Measurements from ENCODE around the gene TLR6. TPM values are rescaled to one million over a fixed set of nuclear protein-coding genes. Genes with fewer than 3 reads are reported as not detected.

TLR6 gene
- total and polyA plus RNA-seq, 7 experiments from 2014 or later: 1.00 to 8.8 (median 1.9) TPM; not detected in 2

GRCh38 chr4:38855466-38855865 lies 1.2 kb downstream of the TLR6 start:
- Histone ChIP-seq H3K27me3 (ENCODE audit: control insufficient read depth in 2 of 2, insufficient read depth in 2 of 2, low read length in 2 of 2) (no peaks in the 10 kb centered on the region), H3K4me1 (ENCODE audit: control insufficient read depth in 2 of 2, insufficient read depth in 2 of 2, low read length in 2 of 2) (peaks cover 0 to 26% of the 10 kb centered on the region in 2 donors), H3K9me3 (ENCODE audit: control insufficient read depth in 2 of 3, low read length in 3 of 3) (no peaks in the 10 kb centered on the region), H3K36me3 (ENCODE audit: control insufficient read depth in 2 of 3, insufficient read depth in 3 of 3, low read length in 3 of 3) (no peaks in the 10 kb centered on the region), H3K4me3 (ENCODE audit: low read length) (no peak overlapping the region), H3K27ac (ENCODE audit: low read depth, low read length) (no peak overlapping the region)
- intact Hi-C loops (cut with micrococcal nuclease): loop anchor here (5.0 to 10.0 kb wide), 3 partner anchors 187 to 1171 kb away; partner anchors contain the start of gene RELL1 (in 1 of the 2)
- Mint-ChIP-seq H3K27ac (peak overlapping the region; percentile 76 to 93 (median 88)), H3K4me3 (peak overlapping the region in 6 of 10 donors; percentile 42 to 81 (median 72)), H3K36me3 (peaks cover 0 to 21% (median 0%) of the 10 kb centered on the region in 5 donors), H3K9me3 (peaks cover 0 to 11% (median 3%) of the 10 kb centered on the region in 11 donors), H3K27me3 (peaks cover 0 to under 1% (median 0%) of the 10 kb centered on the region in 5 donors), H3K4me1 (peaks cover 22 to 40% (median 37%) of the 10 kb centered on the region in 7 donors)
- CTCF ChIA-PET: interaction anchor here (0.6 to 2.8 kb wide), 5 partner anchors 51 to 280 kb away, joined by 3 to 22 read pairs (median 6); partner anchors contain the start of genes TLR1 and TLR10
- ATAC-seq (no peak), DNase-seq (no peak)
- POLR2A ChIA-PET: interaction anchor here (0.7 to 1.7 kb wide), 5 partner anchors 24 to 680 kb away, joined by 3 to 6 read pairs (median 4); partner anchors contain the start of gene TLR1

GRCh38 chr4:38846015-38846414 lies 10.6 kb downstream of the TLR6 start:
- Mint-ChIP-seq H3K36me3 (peaks cover 10 to 48% (median 10%) of the 10 kb centered on the region in 5 donors), H3K4me3 (no peak overlapping the region), H3K27me3 (peaks cover 0 to 8% (median 0%) of the 10 kb centered on the region in 5 donors), H3K9me3 (peaks cover 6 to 51% (median 15%) of the 10 kb centered on the region in 11 donors), H3K27ac (peak overlapping the region in 1 of 9 donors; percentile 25), H3K4me1 (peaks cover 0 to 2% (median 0%) of the 10 kb centered on the region in 7 donors)
- intact Hi-C loops (cut with micrococcal nuclease): loop anchor here in 1 of 2 donors (5.0 kb wide), 1 partner anchor 544 kb away; no protein-coding TSS in a partner anchor
- no peak overlapping the region for H3K4me3 ChIP-seq (ENCODE audit: low read length)
- DNase-seq: no peak
- no peaks in the 10 kb centered on the region for H3K9me3 ChIP-seq (ENCODE audit: control insufficient read depth in 2 of 3, low read length in 3 of 3)
- ChIA-PET CTCF (no interaction called here), POLR2A (no interaction called here)
- H3K4me1 ChIP-seq (ENCODE audit: control insufficient read depth in 2 of 2, insufficient read depth in 2 of 2, low read length in 2 of 2): no peaks in the 10 kb centered on the region
- H3K36me3 ChIP-seq (ENCODE audit: control insufficient read depth in 2 of 3, insufficient read depth in 3 of 3, low read length in 3 of 3): no peaks in the 10 kb centered on the region
- ATAC-seq: no peak
- H3K27me3 ChIP-seq (ENCODE audit: control insufficient read depth in 2 of 2, insufficient read depth in 2 of 2, low read length in 2 of 2): no peaks in the 10 kb centered on the region
- H3K27ac ChIP-seq (ENCODE audit: low read depth, low read length): no peak overlapping the region

GRCh38 chr4:38842994-38843393 lies 13.6 kb downstream of the TLR6 start:
- Histone ChIP-seq H3K27ac (ENCODE audit: low read depth, low read length) (no peak overlapping the region), H3K9me3 (ENCODE audit: control insufficient read depth in 2 of 3, low read length in 3 of 3) (no peaks in the 10 kb centered on the region), H3K4me1 (ENCODE audit: control insufficient read depth in 2 of 2, insufficient read depth in 2 of 2, low read length in 2 of 2) (peaks cover 7 to 8% of the 10 kb centered on the region in 2 donors), H3K4me3 (ENCODE audit: low read length) (no peak overlapping the region), H3K27me3 (ENCODE audit: control insufficient read depth in 2 of 2, insufficient read depth in 2 of 2, low read length in 2 of 2) (no peaks in the 10 kb centered on the region), H3K36me3 (ENCODE audit: control insufficient read depth in 2 of 3, insufficient read depth in 3 of 3, low read length in 3 of 3) (no peaks in the 10 kb centered on the region)
- ChIA-PET POLR2A (no interaction called here), CTCF (no interaction called here)
- Mint-ChIP-seq H3K4me1 (peaks cover 7 to 14% (median 9%) of the 10 kb centered on the region in 7 donors), H3K27ac (peak overlapping the region in 1 of 9 donors; percentile 22), H3K36me3 (peaks cover 0 to 24% (median 5%) of the 10 kb centered on the region in 5 donors), H3K4me3 (no peak overlapping the region), H3K9me3 (peaks cover 0 to 23% (median 2%) of the 10 kb centered on the region in 11 donors), H3K27me3 (no peaks in the 10 kb centered on the region)
- intact Hi-C loops (cut with micrococcal nuclease): no loop called here
- ATAC-seq: no peak
- no peak for DNase-seq

- peaks cover 7 to 16% of the 10 kb centered on the region in 2 donors for H3K4me1 ChIP-seq (ENCODE audit: control insufficient read depth in 2 of 2, insufficient read depth in 2 of 2, low read length in 2 of 2)
- Mint-ChIP-seq H3K27ac (peak overlapping the region in 8 of 9 donors; percentile 1 to 39 (median 18)), H3K36me3 (peaks cover 6 to 39% (median 10%) of the 10 kb centered on the region in 5 donors), H3K27me3 (no peaks in the 10 kb centered on the region), H3K9me3 (peaks cover 7 to 40% (median 19%) of the 10 kb centered on the region in 11 donors), H3K4me1 (peaks cover 16 to 25% (median 21%) of the 10 kb centered on the region in 7 donors), H3K4me3 (peak overlapping the region in 9 of 10 donors; percentile 0 to 64 (median 36))
- H3K36me3 ChIP-seq (ENCODE audit: control insufficient read depth in 2 of 3, insufficient read depth in 3 of 3, low read length in 3 of 3): no peaks in the 10 kb centered on the region
- ChIA-PET POLR2A (no interaction called here), CTCF (no interaction called here)
- no peak overlapping the region for H3K27ac ChIP-seq (ENCODE audit: low read depth, low read length)
- no peaks in the 10 kb centered on the region for H3K27me3 ChIP-seq (ENCODE audit: control insufficient read depth in 2 of 2, insufficient read depth in 2 of 2, low read length in 2 of 2)
- intact Hi-C loops (cut with micrococcal nuclease): loop anchor here in 1 of 2 donors (1.0 kb wide), 2 partner anchors 18 to 34 kb away; partner anchors contain the start of genes TLR1 and TLR6
- DNase-seq: peak in 7 of 9 donors; percentile 23 to 56 (median 43)
- no peak overlapping the region for H3K4me3 ChIP-seq (ENCODE audit: low read length)
- ATAC-seq: peak; percentile 72
- H3K9me3 ChIP-seq (ENCODE audit: control insufficient read depth in 2 of 3, low read length in 3 of 3): peaks cover 0 to 9% (median 0%) of the 10 kb centered on the region in 3 experiments
Observed at GRCh38 chr4:38837849-38838248, 18.8 kb downstream of the TLR6 start.

DNA sequence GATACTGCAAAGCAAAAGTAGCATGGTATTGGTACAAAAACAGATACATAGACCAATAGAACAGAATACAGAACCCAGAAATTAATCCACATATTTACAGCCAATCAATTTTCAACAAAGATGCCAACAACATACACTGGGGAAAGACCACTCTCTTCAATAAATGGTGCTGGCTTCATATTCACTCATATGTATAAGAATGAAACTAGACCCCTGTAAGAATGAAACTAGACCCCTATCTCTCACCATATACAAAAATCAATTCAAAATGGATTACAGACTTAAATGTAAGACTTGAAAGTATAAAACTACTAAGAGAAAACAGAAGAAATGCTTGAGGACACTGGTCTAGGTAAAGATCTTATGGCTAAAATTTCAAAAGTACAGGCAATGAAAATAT lies 19.3 kb downstream of the TLR6 start:
- peaks cover 7 to 40% (median 19%) of the 10 kb centered on the region in 11 donors for H3K9me3 Mint-ChIP-seq
- Histone ChIP-seq H3K4me1 (ENCODE audit: control insufficient read depth in 2 of 2, insufficient read depth in 2 of 2, low read length in 2 of 2) (peaks cover 7 to 16% of the 10 kb centered on the region in 2 donors), H3K27me3 (ENCODE audit: control insufficient read depth in 2 of 2, insufficient read depth in 2 of 2, low read length in 2 of 2) (no peaks in the 10 kb centered on the region), H3K9me3 (ENCODE audit: control insufficient read depth in 2 of 3, low read length in 3 of 3) (peaks cover 0 to 9% (median 0%) of the 10 kb centered on the region in 3 experiments), H3K27ac (ENCODE audit: low read depth, low read length) (no peak overlapping the region), H3K4me3 (ENCODE audit: low read length) (no peak overlapping the region), H3K36me3 (ENCODE audit: control insufficient read depth in 2 of 3, insufficient read depth in 3 of 3, low read length in 3 of 3) (no peaks in the 10 kb centered on the region)
- ChIA-PET POLR2A (no interaction called here), CTCF (no interaction called here)
- DNase-seq: no peak
- peak overlapping the region in 5 of 9 donors; percentile 1 to 28 (median 17) for H3K27ac Mint-ChIP-seq
- peaks cover 17 to 25% (median 21%) of the 10 kb centered on the region in 7 donors for H3K4me1 Mint-ChIP-seq
- peak overlapping the region in 8 of 10 donors; percentile 0 to 64 (median 39) for H3K4me3 Mint-ChIP-seq
- peaks cover 6 to 39% (median 10%) of the 10 kb centered on the region in 5 donors for H3K36me3 Mint-ChIP-seq
- H3K27me3 Mint-ChIP-seq: no peaks in the 10 kb centered on the region
- no peak for ATAC-seq
- intact Hi-C loops (cut with micrococcal nuclease): loop anchor here in 1 of 2 donors (1.0 kb wide), 2 partner anchors 19 to 33 kb away; partner anchors contain the start of genes TLR1 and TLR6

DNA sequence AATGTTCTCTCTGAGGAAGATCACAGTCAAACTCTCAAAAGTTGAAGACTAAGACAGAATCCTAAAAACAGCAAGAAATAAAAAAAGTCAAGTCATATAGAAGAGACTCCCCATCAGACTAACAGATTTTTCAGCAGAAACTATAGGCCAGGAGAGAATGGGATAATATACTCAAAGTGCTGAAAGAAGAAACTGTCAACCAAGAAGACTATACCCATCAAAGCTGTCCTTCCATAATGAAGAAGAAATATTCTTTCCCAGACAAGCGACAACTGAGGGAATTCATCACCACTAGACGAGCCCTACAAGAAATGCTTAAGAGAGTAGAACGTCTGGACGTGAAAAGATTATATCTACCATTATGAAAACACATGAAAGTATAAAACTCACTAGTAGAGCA lies 22.0 kb downstream of the TLR6 start:
- intact Hi-C loops (cut with micrococcal nuclease): no loop called here
- ChIA-PET POLR2A (interaction anchor here (0.6 to 0.7 kb wide), 2 partner anchors 10 kb away, joined by 3 read pairs; no protein-coding TSS in a partner anchor), CTCF (interaction anchor here (0.7 to 0.9 kb wide), 3 partner anchors 26 to 661 kb away, joined by 3 to 4 read pairs (median 3); no protein-coding TSS in a partner anchor)
- Mint-ChIP-seq H3K27ac (no peak overlapping the region), H3K36me3 (peaks cover 6 to 37% (median 10%) of the 10 kb centered on the region in 5 donors), H3K4me1 (peaks cover 21 to 23% (median 21%) of the 10 kb centered on the region in 7 donors), H3K27me3 (no peaks in the 10 kb centered on the region), H3K9me3 (peaks cover 9 to 40% (median 19%) of the 10 kb centered on the region in 11 donors), H3K4me3 (no peak overlapping the region)
- no peak for DNase-seq
- Histone ChIP-seq H3K9me3 (ENCODE audit: control insufficient read depth in 2 of 3, low read length in 3 of 3) (peaks cover 0 to 9% (median 0%) of the 10 kb centered on the region in 3 experiments), H3K27ac (ENCODE audit: low read depth, low read length) (no peak overlapping the region), H3K4me1 (ENCODE audit: control insufficient read depth in 2 of 2, insufficient read depth in 2 of 2, low read length in 2 of 2) (peaks cover 7 to 16% of the 10 kb centered on the region in 2 donors), H3K4me3 (ENCODE audit: low read length) (no peak overlapping the region), H3K36me3 (ENCODE audit: control insufficient read depth in 2 of 3, insufficient read depth in 3 of 3, low read length in 3 of 3) (no peaks in the 10 kb centered on the region), H3K27me3 (ENCODE audit: control insufficient read depth in 2 of 2, insufficient read depth in 2 of 2, low read length in 2 of 2) (no peaks in the 10 kb centered on the region)
- no peak for ATAC-seq

All from naive thymus-derived CD4-positive, alpha-beta T cell (primary cell).